Measurements from ENCODE around the gene GALNT18.

GALNT18 gene

DNA sequence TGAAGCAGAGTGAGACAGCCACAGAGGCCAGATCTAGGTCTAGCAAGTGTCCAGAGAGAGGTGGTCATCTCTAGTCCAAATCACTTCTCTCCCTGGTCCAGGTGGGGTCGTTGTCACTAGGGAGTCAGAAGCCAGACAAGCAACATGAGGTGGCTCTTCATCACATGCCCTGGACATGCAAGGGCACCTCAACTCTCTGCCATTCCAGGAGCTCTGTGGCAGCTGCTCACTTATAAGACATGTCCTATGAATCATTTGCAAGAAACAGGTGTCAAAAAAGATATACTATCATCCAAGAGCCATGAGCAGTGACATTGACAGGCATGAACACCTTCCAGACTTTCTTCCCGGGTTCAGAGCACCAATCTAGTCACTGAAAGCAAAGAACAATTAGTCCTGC is 130.8 kb downstream of the GALNT18 start:
- Histone ChIP-seq H3K27me3 (ENCODE audit: control insufficient read depth in 1 of 2, insufficient read depth in 2 of 2, low read length in 2 of 2) (no peaks in the 10 kb centered on the region), H3K27ac (ENCODE audit: low read depth, low read length) (no peak overlapping the region), H3K36me3 (ENCODE audit: insufficient read depth, low read length) (no peaks in the 10 kb centered on the region), H3K9ac (ENCODE audit: low read length) (no peak overlapping the region), H3K4me1 (ENCODE audit: insufficient read depth, low read length) (no peaks in the 10 kb centered on the region), H3K4me3 (ENCODE audit: low read depth in 1 of 2, low read length in 2 of 2) (no peak overlapping the region), H3K9me3 (ENCODE audit: low read length) (no peaks in the 10 kb centered on the region)

GRCh38 chr11:11486423-11486822 is 135.4 kb downstream of the GALNT18 start:
- Histone ChIP-seq H3K36me3 (ENCODE audit: insufficient read depth, low read length) (no peaks in the 10 kb centered on the region), H3K4me1 (ENCODE audit: insufficient read depth, low read length) (no peaks in the 10 kb centered on the region), H3K9me3 (ENCODE audit: low read length) (no peaks in the 10 kb centered on the region), H3K4me3 (ENCODE audit: low read depth in 1 of 2, low read length in 2 of 2) (no peak overlapping the region), H3K27ac (ENCODE audit: low read depth, low read length) (no peak overlapping the region), H3K27me3 (ENCODE audit: control insufficient read depth in 1 of 2, insufficient read depth in 2 of 2, low read length in 2 of 2) (no peaks in the 10 kb centered on the region), H3K9ac (ENCODE audit: low read length) (no peak overlapping the region)

- Histone ChIP-seq H3K9me3 (ENCODE audit: low read length) (no peaks in the 10 kb centered on the region), H3K4me1 (ENCODE audit: insufficient read depth, low read length) (no peaks in the 10 kb centered on the region), H3K27me3 (ENCODE audit: control insufficient read depth in 1 of 2, insufficient read depth in 2 of 2, low read length in 2 of 2) (no peaks in the 10 kb centered on the region), H3K27ac (ENCODE audit: low read depth, low read length) (no peak overlapping the region), H3K36me3 (ENCODE audit: insufficient read depth, low read length) (no peaks in the 10 kb centered on the region), H3K4me3 (ENCODE audit: low read depth in 1 of 2, low read length in 2 of 2) (no peak overlapping the region), H3K9ac (ENCODE audit: low read length) (no peak overlapping the region)
These were observed 135.8 kb downstream of the GALNT18 start for GRCh38 chr11:11486002-11486401.

GRCh38 chr11:11483627-11484026 is 138.2 kb downstream of the GALNT18 start:
- no peak overlapping the region for H3K9ac ChIP-seq (ENCODE audit: low read length)
- H3K27me3 ChIP-seq (ENCODE audit: control insufficient read depth in 1 of 2, insufficient read depth in 2 of 2, low read length in 2 of 2) = no peaks in the 10 kb centered on the region
- no peaks in the 10 kb centered on the region for H3K36me3 ChIP-seq (ENCODE audit: insufficient read depth, low read length)
- H3K4me3 ChIP-seq (ENCODE audit: low read depth in 1 of 2, low read length in 2 of 2) = no peak overlapping the region
- H3K27ac ChIP-seq (ENCODE audit: low read depth, low read length) = no peak overlapping the region
- H3K4me1 ChIP-seq (ENCODE audit: insufficient read depth, low read length) = no peaks in the 10 kb centered on the region
- no peaks in the 10 kb centered on the region for H3K9me3 ChIP-seq (ENCODE audit: low read length)

DNA sequence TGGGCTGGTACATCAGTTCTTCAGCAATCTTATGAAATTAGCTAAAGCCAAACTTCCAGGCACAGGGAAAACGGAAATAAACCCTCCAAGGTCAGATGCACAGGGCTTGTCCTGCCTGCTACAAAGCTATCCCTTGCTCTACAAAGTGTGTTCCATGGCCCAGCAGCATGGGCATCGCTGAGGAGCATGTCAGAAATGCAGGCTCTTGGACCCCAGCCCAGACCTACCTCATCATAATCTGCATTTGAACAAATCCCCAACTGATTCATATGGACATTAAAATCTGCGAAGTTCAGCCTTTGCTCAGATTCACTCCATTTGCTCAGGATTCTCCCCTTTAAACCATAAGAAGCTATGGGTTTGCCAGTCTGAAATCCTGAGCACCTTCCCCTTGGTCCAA is 139.1 kb downstream of the GALNT18 start:
- H3K27ac ChIP-seq (ENCODE audit: low read depth, low read length) = no peak overlapping the region
- H3K36me3 ChIP-seq (ENCODE audit: insufficient read depth, low read length) = no peaks in the 10 kb centered on the region
- H3K4me3 ChIP-seq (ENCODE audit: low read depth in 1 of 2, low read length in 2 of 2) = no peak overlapping the region
- no peak overlapping the region for H3K9ac ChIP-seq (ENCODE audit: low read length)
- H3K9me3 ChIP-seq (ENCODE audit: low read length) = no peaks in the 10 kb centered on the region
- H3K27me3 ChIP-seq (ENCODE audit: control insufficient read depth in 1 of 2, insufficient read depth in 2 of 2, low read length in 2 of 2) = no peaks in the 10 kb centered on the region
- H3K4me1 ChIP-seq (ENCODE audit: insufficient read depth, low read length) = no peaks in the 10 kb centered on the region

- Histone ChIP-seq H3K27ac (ENCODE audit: low read depth, low read length) (no peak overlapping the region), H3K9ac (ENCODE audit: low read length) (no peak overlapping the region), H3K36me3 (ENCODE audit: insufficient read depth, low read length) (no peaks in the 10 kb centered on the region), H3K27me3 (ENCODE audit: control insufficient read depth in 1 of 2, insufficient read depth in 2 of 2, low read length in 2 of 2) (no peaks in the 10 kb centered on the region), H3K4me1 (ENCODE audit: insufficient read depth, low read length) (no peaks in the 10 kb centered on the region), H3K9me3 (ENCODE audit: low read length) (no peaks in the 10 kb centered on the region), H3K4me3 (ENCODE audit: low read depth in 1 of 2, low read length in 2 of 2) (no peak overlapping the region)
These were observed 140.4 kb downstream of the GALNT18 start for GRCh38 chr11:11481371-11481770.

- Histone ChIP-seq H3K9ac (ENCODE audit: low read length) (no peak overlapping the region), H3K4me3 (ENCODE audit: low read depth in 1 of 2, low read length in 2 of 2) (no peak overlapping the region), H3K27ac (ENCODE audit: low read depth, low read length) (no peak overlapping the region), H3K36me3 (ENCODE audit: insufficient read depth, low read length) (no peaks in the 10 kb centered on the region), H3K4me1 (ENCODE audit: insufficient read depth, low read length) (no peaks in the 10 kb centered on the region), H3K9me3 (ENCODE audit: low read length) (no peaks in the 10 kb centered on the region), H3K27me3 (ENCODE audit: control insufficient read depth in 1 of 2, insufficient read depth in 2 of 2, low read length in 2 of 2) (no peaks in the 10 kb centered on the region)
These were observed 140.8 kb downstream of the GALNT18 start for GRCh38 chr11:11480971-11481370.

- Histone ChIP-seq H3K27me3 (ENCODE audit: control insufficient read depth in 1 of 2, insufficient read depth in 2 of 2, low read length in 2 of 2) (no peaks in the 10 kb centered on the region), H3K4me3 (ENCODE audit: low read depth in 1 of 2, low read length in 2 of 2) (no peak overlapping the region), H3K27ac (ENCODE audit: low read depth, low read length) (no peak overlapping the region), H3K9ac (ENCODE audit: low read length) (no peak overlapping the region), H3K36me3 (ENCODE audit: insufficient read depth, low read length) (no peaks in the 10 kb centered on the region), H3K4me1 (ENCODE audit: insufficient read depth, low read length) (no peaks in the 10 kb centered on the region), H3K9me3 (ENCODE audit: low read length) (no peaks in the 10 kb centered on the region)
These were observed 143.1 kb downstream of the GALNT18 start for GRCh38 chr11:11478687-11479086.

DNA sequence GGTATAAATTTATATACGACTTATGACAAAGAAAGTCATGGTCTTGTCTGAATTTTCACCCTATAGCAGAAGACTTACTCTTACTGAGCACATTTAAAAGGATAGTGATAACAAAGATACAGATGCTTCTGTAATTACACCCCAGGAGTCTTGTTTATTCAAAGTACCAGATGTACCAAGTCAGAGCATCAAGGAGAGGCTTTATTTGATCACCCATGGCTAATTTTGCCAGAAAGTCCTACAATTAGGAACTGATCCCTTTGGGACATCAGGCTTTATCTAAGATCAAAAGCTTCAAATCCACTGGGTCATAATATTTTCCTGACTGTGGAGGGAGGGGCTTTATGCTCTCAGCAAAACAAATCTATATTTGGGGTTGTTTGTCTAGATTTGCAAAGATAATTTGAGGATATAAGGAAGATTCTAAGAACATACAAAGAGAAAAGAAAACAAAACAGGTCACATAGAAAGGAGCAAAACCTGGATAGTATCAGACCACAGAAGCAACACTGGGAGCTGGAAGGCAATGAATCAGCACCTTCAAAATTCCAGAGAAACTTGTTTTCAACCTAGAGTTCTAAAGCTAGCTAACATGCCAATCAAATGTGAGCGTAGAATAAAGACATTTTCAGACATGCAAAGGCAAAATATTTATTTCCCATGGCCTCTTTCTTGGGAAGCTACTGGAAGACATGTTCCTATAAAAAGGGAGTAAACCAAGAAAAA is 143.9 kb downstream of the GALNT18 start:
- H3K9me3 ChIP-seq (ENCODE audit: low read length) = no peaks in the 10 kb centered on the region
- H3K36me3 ChIP-seq (ENCODE audit: insufficient read depth, low read length) = no peaks in the 10 kb centered on the region
- H3K27me3 ChIP-seq (ENCODE audit: control insufficient read depth in 1 of 2, insufficient read depth in 2 of 2, low read length in 2 of 2) = no peaks in the 10 kb centered on the region
- no peaks in the 10 kb centered on the region for H3K4me1 ChIP-seq (ENCODE audit: insufficient read depth, low read length)
- no peak overlapping the region for H3K27ac ChIP-seq (ENCODE audit: low read depth, low read length)
- H3K4me3 ChIP-seq (ENCODE audit: low read depth in 1 of 2, low read length in 2 of 2) = no peak overlapping the region
- H3K9ac ChIP-seq (ENCODE audit: low read length) = no peak overlapping the region

GRCh38 chr11:11476971-11477645 is 144.7 kb downstream of the GALNT18 start:
- Histone ChIP-seq H3K4me3 (ENCODE audit: low read depth in 1 of 2, low read length in 2 of 2) (no peak overlapping the region), H3K4me1 (ENCODE audit: insufficient read depth, low read length) (no peaks in the 10 kb centered on the region), H3K9me3 (ENCODE audit: low read length) (no peaks in the 10 kb centered on the region), H3K9ac (ENCODE audit: low read length) (no peak overlapping the region), H3K27ac (ENCODE audit: low read depth, low read length) (no peak overlapping the region), H3K36me3 (ENCODE audit: insufficient read depth, low read length) (no peaks in the 10 kb centered on the region), H3K27me3 (ENCODE audit: control insufficient read depth in 1 of 2, insufficient read depth in 2 of 2, low read length in 2 of 2) (no peaks in the 10 kb centered on the region)

DNA sequence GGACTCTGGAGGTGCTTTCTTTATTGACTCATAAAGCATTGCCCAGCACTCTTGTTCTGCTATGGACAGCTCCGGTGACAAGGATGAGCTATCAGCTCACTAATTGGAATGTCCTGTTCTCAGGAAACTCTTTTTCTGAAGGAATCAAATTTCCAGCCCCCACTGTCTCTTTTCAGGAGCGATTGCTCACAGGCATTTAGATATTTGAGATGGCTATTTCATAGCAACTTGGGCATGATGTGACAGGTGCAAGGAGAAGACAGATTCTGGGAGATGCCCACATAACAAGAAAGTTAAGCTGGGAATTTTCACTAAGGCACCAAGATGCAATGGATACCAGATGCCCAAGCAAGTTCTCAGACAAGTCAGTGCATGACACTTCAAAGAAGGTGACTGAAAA is 145.3 kb downstream of the GALNT18 start:
- Histone ChIP-seq H3K36me3 (ENCODE audit: insufficient read depth, low read length) (no peaks in the 10 kb centered on the region), H3K4me3 (ENCODE audit: low read depth in 1 of 2, low read length in 2 of 2) (no peak overlapping the region), H3K9me3 (ENCODE audit: low read length) (no peaks in the 10 kb centered on the region), H3K4me1 (ENCODE audit: insufficient read depth, low read length) (no peaks in the 10 kb centered on the region), H3K9ac (ENCODE audit: low read length) (no peak overlapping the region), H3K27ac (ENCODE audit: low read depth, low read length) (no peak overlapping the region), H3K27me3 (ENCODE audit: control insufficient read depth in 1 of 2, insufficient read depth in 2 of 2, low read length in 2 of 2) (no peaks in the 10 kb centered on the region)

DNA sequence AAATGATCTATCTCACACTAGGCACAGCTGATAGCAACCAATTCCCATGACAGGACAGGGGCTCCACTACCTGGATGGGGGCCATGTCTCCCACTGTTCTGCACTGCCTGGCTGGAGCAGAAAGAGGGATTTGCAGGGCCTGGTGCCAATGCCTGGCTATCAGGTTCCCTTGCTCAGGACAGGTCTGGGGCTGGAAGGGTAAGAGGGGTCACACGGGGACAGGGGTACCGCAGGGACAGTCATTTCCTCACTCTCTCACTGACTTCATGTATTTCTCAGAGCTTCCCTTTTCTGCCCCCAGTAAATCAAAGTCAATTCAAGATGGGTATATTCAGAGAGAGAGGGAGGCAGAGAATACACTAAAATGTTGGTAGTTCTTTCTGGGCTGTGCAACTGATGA is 149.7 kb downstream of the GALNT18 start:
- H3K36me3 ChIP-seq (ENCODE audit: insufficient read depth, low read length) = no peaks in the 10 kb centered on the region
- H3K4me3 ChIP-seq (ENCODE audit: low read depth in 1 of 2, low read length in 2 of 2) = no peak overlapping the region
- H3K9me3 ChIP-seq (ENCODE audit: low read length) = no peaks in the 10 kb centered on the region
- H3K27ac ChIP-seq (ENCODE audit: low read depth, low read length) = no peak overlapping the region
- H3K9ac ChIP-seq (ENCODE audit: low read length) = no peak overlapping the region
- H3K4me1 ChIP-seq (ENCODE audit: insufficient read depth, low read length) = peaks cover 17% of the 10 kb centered on the region
- H3K27me3 ChIP-seq (ENCODE audit: control insufficient read depth in 1 of 2, insufficient read depth in 2 of 2, low read length in 2 of 2) = no peaks in the 10 kb centered on the region
